Spinal cord (tissue), 10 donors: Measurements from ENCODE around the gene PHLDB3. TPM values are rescaled to one million over a fixed set of nuclear protein-coding genes. Genes with fewer than 3 reads are reported as not detected.
"Not testable (repeated sequence)": the region's sequence is repeated elsewhere in the genome, so short reads cannot be mapped to it uniquely, and the experiment has no call there.

Source experiments
- DNase-seq, 6 donors: peaks; one replicate each; pipeline versions ENCODE4 v3.0.0 to v3.0.0-alpha.2; 2013 to 2015; ENCODE audit warnings: low spot score in 6 of 6, low read depth in 4 of 6
- H3K27ac ChIP-seq: one replicate; pipeline ENCODE4 v1.5.1; 2013; ENCODE audit warnings: low read depth, low read length, control low read depth
- H3K27me3 ChIP-seq: one replicate; pipeline ENCODE4 v1.6.1; 2013; ENCODE audit warnings: low read length; ENCODE audit not compliant: control insufficient read depth, insufficient read depth
- H3K36me3 ChIP-seq: one replicate; pipeline ENCODE4 v1.6.1; 2013; ENCODE audit warnings: low read length; ENCODE audit not compliant: control insufficient read depth, insufficient read depth
- H3K4me1 ChIP-seq: one replicate; pipeline ENCODE4 v1.6.1; 2013; ENCODE audit warnings: low read length; ENCODE audit not compliant: control insufficient read depth, insufficient read depth
- H3K4me3 ChIP-seq: one replicate; pipeline ENCODE4 v1.5.1; 2013; ENCODE audit warnings: low read depth, low read length, control low read depth
- H3K9me3 ChIP-seq: one replicate; pipeline ENCODE4 v1.6.1; 2013; ENCODE audit warnings: low read length; ENCODE audit not compliant: control insufficient read depth, insufficient read depth
- WGBS: methylation state at CpG from one replicate; pipeline ENCODE4 v1.1.5; 2013; ENCODE audit warnings: missing lambda C conversion rate; ENCODE audit not compliant: insufficient coverage; 5-methylcytosine and 5-hydroxymethylcytosine counted together
- polyA plus RNA-seq, 2 donors: library from polyadenylated mRNA; unstranded; fragments of 120-200 nt; gene quantifications; one replicate each; pipeline ENCODE4 v1.2.1, GENCODE V29; 2013; ENCODE audit not compliant: insufficient read length in 2 of 2
- total RNA-seq, 2 donors: library from RNA; depleted of rRNA in 1 of 2; stranded (reverse); fragments of 120-200 nt in 1 of 2; fragments of >200 nt in 1 of 2; gene quantifications; one replicate each; pipeline versions ENCODE4 v1.2.3 to v1.2.4, GENCODE V29; 2013 to 2014
- donor health status: healthy.

The PHLDB3 gene
- total and polyA plus RNA-seq, 4 donors, result 6.0 to 13.1 (median 10.4) TPM

DNA sequence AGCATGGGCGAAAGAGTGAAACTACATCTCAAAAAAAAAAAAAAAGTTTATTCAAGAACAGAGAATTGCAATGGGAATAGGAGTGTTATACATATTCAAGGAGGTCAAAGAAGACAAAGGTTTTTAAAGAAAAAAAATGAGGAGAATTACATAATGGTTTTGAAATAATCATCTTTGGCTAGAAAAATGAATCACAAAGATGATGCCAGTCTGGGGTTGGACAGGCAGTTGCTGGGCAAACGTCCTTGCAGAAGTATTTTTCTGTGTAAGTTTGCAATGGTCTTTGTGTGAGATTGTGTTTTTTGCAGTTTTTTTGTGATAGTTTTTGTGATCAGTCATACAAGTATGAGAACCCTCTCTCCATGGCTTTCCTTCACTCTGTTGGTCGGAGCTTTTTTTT, 62.8 kb downstream of the PHLDB3 start:
- 0% methylated on average over 1 of the region's 3 CpGs for WGBS
- DNase-seq, result no peak
- Histone ChIP-seq H3K9me3 (no peaks in the 10 kb centered on the region), H3K27ac (no peak overlapping the region), H3K36me3 (no peaks in the 10 kb centered on the region), H3K4me3 (no peak overlapping the region), H3K27me3 (no peaks in the 10 kb centered on the region), H3K4me1 (no peaks in the 10 kb centered on the region)

DNA sequence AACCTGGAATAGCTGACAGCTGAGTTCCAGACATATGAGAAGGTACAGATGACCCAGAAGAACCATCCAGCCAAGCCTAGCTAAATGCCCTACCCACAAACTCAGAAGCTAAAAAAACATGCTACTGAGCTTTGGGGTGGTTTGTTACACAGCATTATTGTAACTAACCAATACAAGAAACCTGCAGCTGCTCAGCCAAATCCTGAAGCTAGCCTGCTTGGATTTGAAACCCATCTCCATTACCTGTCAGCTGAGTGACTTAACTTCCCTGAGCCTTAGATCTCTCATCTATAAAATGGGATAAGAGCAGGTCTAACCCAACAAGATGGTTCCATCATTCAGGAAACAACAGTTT, 64.9 kb downstream of the PHLDB3 start:
- Histone ChIP-seq H3K9me3 (no peaks in the 10 kb centered on the region), H3K36me3 (no peaks in the 10 kb centered on the region), H3K4me1 (no peaks in the 10 kb centered on the region), H3K27me3 (no peaks in the 10 kb centered on the region), H3K27ac (no peak overlapping the region), H3K4me3 (no peak overlapping the region)
- no peak for DNase-seq

DNA sequence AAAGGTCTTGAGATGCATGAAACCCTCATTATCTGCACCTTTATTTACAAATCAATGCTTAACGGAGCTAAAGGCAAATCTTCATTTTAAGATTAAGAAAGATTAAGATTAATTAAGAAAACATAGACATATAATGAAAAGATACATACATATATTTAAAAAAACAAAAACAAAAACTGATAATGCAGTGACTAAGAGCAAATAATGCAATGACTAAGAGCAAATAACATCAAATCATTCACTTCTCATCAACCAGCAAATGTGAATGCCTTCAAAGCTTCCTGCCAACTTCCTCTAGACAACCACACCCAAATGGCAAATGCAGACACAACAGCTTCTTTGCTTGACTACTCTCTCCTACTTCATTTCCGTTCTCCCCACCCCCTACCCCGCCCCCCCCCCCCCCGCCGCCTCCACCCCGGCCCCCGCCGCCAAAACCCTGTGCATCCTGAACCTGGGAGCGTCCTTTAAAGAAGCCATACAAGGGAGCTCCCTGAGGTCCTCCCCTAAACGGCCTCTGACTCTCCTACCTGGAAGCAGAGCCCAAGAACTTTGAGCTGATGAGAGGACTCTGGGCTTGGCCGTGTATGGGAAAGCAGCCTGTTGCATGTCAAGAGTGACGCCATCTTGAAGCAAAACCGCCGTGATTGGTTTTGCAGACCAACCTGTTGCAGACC, 65.4 kb downstream of the PHLDB3 start:
- whole genome bisulfite sequencing, result 98% methylated on average over 6 of the region's 14 CpGs
- Histone ChIP-seq H3K27ac (no peak overlapping the region), H3K4me3 (no peak overlapping the region), H3K27me3 (no peaks in the 10 kb centered on the region), H3K36me3 (no peaks in the 10 kb centered on the region), H3K9me3 (no peaks in the 10 kb centered on the region), H3K4me1 (no peaks in the 10 kb centered on the region)
- no peak for DNase-seq

- Histone ChIP-seq H3K4me1 (no peaks in the 10 kb centered on the region), H3K9me3 (no peaks in the 10 kb centered on the region), H3K4me3 (no peak overlapping the region), H3K27ac (no peak overlapping the region), H3K27me3 (no peaks in the 10 kb centered on the region), H3K36me3 (no peaks in the 10 kb centered on the region)
- peak in 1 of 6 donors; percentile 70 for DNase-seq
- 69% methylated on average over 6 of the region's 9 CpGs for WGBS
Measured at GRCh38 chr19:43438291-43439031, 66.1 kb downstream of the PHLDB3 start.

- Histone ChIP-seq H3K9me3 (no peaks in the 10 kb centered on the region), H3K27me3 (no peaks in the 10 kb centered on the region), H3K4me1 (no peaks in the 10 kb centered on the region), H3K36me3 (no peaks in the 10 kb centered on the region), H3K27ac (no peak overlapping the region), H3K4me3 (no peak overlapping the region)
- WGBS, result 93% methylated on average over 6 of the region's 6 CpGs
- DNase-seq, result no peak
Measured at GRCh38 chr19:43437712-43438111, 66.8 kb downstream of the PHLDB3 start.

DNA sequence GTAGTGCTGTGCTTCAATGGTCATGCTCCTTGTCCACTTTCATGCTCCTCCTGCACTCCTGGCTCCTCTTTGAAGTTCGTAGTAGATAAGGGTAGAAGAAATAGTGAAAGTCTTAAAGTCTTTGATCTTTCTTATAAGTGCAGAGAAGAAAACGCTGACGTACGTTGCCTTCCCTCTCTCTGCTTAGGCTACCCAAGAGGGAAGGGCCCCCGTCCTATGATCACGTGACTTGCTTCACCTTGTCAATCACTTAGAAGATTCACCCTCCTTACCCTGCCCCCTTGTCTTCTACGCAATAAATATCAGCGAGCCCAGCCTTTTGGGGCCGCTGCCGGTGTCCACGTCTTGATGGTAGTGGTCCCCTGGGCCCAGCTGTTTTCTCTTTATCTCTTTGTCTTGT, 67.3 kb downstream of the PHLDB3 start:
- H3K4me1 ChIP-seq, H3K9me3 ChIP-seq, H3K27me3 ChIP-seq, H3K27ac ChIP-seq, H3K4me3 ChIP-seq, H3K36me3 ChIP-seq, DNase-seq: not testable (repeated sequence)
- WGBS, result no CpG with 5 or more reads among the region's 11 CpGs

DNA sequence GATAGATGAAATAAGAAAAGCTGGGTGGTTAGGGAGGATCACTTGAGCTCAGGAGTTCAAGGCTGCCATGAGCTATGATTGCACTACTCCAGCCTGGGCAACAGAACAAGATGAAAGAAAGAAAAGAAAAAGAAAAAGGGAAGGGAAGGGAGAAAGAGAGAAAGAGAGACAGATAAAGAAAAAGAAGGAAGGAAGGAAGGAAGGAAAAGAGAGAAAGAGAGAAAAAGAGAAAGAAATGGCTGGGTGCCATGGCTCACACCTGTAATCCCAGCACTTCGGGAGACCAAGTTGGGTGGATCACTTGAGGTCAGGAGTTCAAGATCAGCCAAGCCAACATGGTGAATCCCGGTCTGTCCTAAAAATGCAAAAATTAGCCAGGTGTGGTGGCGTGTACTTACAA, 68.8 kb downstream of the PHLDB3 start:
- H3K9me3 ChIP-seq, result no peaks in the 10 kb centered on the region
- H3K36me3 ChIP-seq, result no peaks in the 10 kb centered on the region
- WGBS, result 92% methylated on average over 3 of the region's 3 CpGs
- DNase-seq, result no peak
- H3K4me3 ChIP-seq, result no peak overlapping the region
- H3K27ac ChIP-seq, result no peak overlapping the region
- no peaks in the 10 kb centered on the region for H3K4me1 ChIP-seq
- H3K27me3 ChIP-seq, result no peaks in the 10 kb centered on the region

DNA sequence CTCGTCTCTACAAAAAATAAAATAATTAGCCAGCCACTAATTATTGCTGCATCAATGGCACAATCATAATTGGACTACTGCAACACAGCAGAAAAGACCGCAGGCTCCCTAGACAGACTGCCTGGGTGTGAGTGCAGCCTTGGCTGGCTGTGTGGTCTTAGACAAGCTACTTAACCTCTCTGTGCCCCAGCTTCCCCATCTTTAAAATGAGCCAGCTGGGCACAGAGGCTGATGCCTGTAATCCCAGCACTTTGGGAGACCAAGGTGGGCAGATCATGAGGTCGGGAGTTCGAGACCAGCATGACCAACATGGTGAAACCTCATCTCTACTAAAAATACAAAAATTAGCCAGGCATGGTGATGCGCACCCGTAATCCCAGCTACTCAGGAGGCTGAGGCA, 70.9 kb downstream of the PHLDB3 start:
- H3K36me3 ChIP-seq, result no peaks in the 10 kb centered on the region
- no peak overlapping the region for H3K27ac ChIP-seq
- no peak for DNase-seq
- no peak overlapping the region for H3K4me3 ChIP-seq
- no peaks in the 10 kb centered on the region for H3K9me3 ChIP-seq
- 67% methylated on average over 3 of the region's 6 CpGs for WGBS
- H3K4me1 ChIP-seq, result no peaks in the 10 kb centered on the region
- no peaks in the 10 kb centered on the region for H3K27me3 ChIP-seq

GRCh38 chr19:43433358-43433673, 71.2 kb downstream of the PHLDB3 start:
- Histone ChIP-seq H3K9me3 (no peaks in the 10 kb centered on the region), H3K27ac (no peak overlapping the region), H3K4me3 (no peak overlapping the region), H3K4me1 (no peaks in the 10 kb centered on the region), H3K27me3 (no peaks in the 10 kb centered on the region), H3K36me3 (no peaks in the 10 kb centered on the region)
- no peak for DNase-seq
- 100% methylated on average over 1 of the region's 2 CpGs for WGBS

GRCh38 chr19:43430976-43431375, 73.6 kb downstream of the PHLDB3 start:
- no peak overlapping the region for H3K27ac ChIP-seq
- no peak for DNase-seq
- no peaks in the 10 kb centered on the region for H3K9me3 ChIP-seq
- 83% methylated on average over 8 of the region's 9 CpGs for WGBS
- H3K36me3 ChIP-seq, result no peaks in the 10 kb centered on the region
- H3K27me3 ChIP-seq, result no peaks in the 10 kb centered on the region
- no peaks in the 10 kb centered on the region for H3K4me1 ChIP-seq
- no peak overlapping the region for H3K4me3 ChIP-seq
